GM19328 (cell line): ENCODE results near the gene SERPINA6.
"Not testable (repeated sequence)": the region's sequence is repeated elsewhere in the genome, so short reads cannot be mapped to it uniquely, and the experiment has no call there.

Experiments
- ATAC-seq: cut with Tn5 transposase; IDR thresholded peaks from one replicate; pipeline ENCODE4 v1.9.1; 2021; ENCODE audit warnings: mild to moderate bottlenecking, moderate library complexity; ENCODE audit not compliant: unreplicated experiment

SERPINA6 gene

DNA sequence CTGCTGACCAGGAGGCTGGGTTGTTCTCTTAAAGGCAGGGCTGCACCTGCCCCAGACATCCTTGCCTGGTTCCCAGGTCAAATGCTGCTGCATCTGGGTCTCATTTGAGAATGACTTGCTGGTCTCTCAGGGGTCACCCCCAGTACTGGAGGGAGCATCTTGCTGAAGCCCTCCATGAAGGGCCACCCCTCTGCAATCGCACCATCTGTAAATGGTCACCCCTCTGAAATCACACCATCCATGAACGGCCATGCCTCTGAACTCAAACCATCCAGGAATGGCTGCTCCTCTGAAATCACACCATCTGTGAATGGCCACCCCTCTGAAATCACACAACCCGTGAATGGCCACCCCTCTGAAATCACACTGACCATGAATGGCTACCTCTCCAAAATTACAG, 7.3 kb upstream of the SERPINA6 start:
- no peak for ATAC-seq

DNA sequence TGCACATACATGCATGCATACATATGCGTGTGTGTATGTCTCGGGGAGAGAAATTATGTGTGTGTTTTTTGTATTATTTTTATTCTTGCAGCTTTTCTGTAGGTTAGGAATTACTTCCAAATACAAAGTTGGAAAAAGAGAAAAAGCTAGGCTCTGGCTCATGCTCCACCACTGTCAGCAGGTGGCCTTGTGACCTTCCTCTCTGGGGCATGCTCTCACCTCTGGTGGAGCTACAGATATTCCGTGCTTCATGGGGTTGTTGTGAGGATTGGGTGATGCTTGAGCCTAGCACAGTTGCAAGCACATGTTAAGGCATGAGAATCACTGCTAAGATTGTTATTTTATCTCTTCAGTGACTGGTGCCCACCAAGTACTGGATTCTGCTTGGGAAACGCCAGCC, 6.7 kb upstream of the SERPINA6 start:
- no peak for ATAC-seq

DNA sequence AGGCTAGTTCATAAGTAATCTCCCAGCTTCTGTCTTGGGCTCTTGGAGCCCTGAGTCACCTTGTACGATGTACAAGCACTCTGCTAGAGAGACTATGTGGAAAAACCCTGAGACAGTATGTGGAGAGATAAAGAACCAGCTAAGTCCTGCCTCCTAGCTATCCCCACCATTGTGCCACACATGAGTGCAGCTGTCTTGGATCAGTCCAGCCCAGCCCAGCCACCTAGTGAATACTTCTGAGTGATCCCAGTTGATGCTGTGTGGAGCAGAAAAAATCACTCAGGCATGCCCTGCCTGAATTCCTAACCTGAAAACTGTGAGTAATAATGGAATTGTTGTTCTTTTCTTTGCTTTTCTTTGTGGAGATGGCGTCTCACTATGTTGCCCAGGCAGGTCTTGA, 5.1 kb upstream of the SERPINA6 start:
- no peak for ATAC-seq

DNA sequence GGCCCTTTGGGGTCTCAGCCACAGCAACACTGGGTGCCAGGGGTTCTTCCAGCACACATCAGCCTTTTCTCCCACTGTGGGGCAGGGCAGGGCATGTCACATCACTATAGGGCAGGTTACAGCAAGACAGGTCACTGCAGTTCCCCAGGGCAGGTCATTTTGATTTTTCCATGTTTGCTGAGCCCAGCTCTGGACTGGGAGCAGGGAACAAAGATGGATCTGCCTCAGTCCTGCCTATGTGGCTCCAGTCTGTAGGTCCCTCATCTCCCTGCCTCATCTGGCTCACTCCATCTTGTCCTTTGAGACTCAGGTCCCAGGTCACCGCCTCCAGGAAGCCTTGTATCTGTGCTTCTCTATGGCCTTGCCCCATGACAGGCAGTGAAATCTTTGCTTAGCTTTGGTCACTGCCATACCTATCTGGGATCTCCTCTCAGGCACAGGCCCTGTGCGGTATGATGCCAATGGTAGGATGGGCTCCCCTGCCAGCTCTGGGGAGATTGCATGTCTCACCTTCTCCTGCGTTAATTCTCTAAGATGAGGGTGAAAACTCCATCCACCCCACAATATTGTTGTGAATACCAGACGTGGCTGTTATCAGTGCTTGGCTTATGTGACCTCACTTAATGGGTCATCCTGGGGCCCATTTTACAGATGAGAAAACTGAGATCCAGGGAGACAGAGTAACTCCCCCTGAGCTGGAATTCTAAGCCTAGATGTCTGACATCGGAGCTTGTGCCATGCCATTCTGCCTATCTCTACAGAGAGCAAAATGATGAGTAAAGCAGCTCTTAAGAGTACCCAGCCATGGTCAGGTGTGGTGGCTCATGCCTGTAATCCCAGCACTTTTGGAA, 1.5 kb downstream of the SERPINA6 start:
- ATAC-seq = no peak

- no peak for ATAC-seq
These were observed 2.9 kb downstream of the SERPINA6 start for GRCh38 chr14:94320243-94320642.

- ATAC-seq = no peak
These were observed 5.9 kb downstream of the SERPINA6 start for GRCh38 chr14:94317259-94317658.

- no peak for ATAC-seq
These were observed 6.4 kb downstream of the SERPINA6 start for GRCh38 chr14:94316692-94317091.

- ATAC-seq = no peak
These were observed 8.2 kb downstream of the SERPINA6 start for GRCh38 chr14:94314890-94315289.

DNA sequence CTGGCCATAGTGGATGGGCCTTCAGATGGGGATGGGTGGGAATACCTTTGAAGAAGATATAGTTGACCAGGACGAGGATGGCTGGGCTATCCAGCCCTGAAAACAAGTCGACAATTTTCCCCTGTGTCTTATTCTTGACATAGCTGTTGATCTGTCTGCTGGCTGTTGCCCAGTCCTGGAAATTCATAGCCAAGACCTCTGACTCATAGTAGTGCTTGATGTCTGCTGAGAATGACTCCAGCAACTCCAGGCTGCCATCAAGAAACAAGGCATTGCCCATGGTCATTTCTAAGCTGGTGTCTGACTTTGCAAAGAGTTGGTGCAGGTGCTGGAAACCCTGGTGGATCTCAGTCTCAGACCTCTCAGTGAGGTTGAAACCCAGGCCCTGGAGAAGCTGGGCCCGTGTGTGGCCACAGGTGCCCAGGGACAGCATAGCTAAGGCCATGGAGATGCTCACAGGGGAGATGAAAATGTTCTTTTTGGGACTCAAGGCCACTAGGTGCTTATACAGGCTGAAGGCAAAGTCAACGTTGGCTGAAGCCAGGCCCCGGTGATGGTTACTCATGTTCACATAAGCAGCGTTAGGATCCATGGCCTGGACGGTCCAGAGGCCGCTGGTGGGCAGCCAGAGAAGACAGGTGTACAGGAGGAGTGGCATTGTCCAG, 9.0 kb downstream of the SERPINA6 start:
- no peak for ATAC-seq

DNA sequence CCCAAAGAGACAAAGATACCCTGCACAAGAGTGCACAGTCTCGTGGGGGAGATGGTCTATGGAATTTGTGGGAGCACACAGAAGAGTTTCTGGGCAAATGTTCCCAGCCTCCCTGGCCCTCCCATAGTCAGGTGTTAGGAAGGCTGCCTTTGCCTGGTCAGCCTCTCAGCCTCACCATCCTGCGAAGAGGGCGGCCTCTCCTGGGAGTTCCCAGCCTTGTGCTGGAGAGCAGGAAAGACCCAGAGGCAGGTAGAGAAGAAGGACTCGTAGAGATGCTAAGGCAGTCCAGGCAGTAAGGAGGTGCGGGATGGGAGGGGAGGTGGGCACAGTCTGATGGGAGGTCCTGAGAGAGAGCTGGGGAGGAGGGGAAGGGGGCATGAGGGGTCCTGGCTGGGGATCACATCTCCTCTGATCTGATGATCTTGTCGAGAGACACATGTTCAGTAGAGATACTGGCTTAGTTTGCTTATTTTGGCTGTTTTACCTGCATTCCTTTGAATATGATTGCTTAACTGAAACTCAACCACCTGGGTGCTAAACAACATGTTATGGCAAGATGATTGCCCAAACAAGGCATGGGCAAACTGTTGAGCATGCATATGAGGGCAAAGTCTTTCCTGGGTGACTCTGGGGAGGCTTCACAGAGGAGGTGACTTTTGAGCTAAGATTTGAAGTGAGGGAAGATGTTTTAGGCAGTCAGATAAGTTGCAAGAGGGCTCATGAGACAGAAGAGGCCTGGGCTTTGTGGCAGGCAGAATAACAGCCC, 10.5 kb downstream of the SERPINA6 start:
- ATAC-seq = no peak

DNA sequence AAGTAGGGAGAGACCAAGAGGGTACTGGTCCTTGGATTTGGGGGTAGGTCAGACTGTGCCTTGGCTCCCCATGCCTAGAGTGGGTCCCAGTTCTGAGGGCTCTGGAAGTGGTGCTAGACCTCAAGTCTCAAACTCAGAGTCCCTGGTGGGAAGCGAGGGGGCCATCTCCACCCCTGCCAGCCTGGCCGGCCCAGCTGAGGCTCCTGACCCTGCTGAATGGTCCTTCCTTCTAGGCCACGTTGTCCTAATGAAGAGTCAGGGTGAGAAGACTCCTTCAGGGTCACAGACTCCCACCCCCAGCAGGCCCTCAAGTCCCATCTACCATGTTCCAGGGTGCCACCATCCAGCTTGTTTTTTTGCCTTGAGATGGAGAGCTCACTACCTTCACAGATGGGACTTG, 12.9 kb downstream of the SERPINA6 start:
- no peak for ATAC-seq

GRCh38 chr14:94309721-94310120, 13.4 kb downstream of the SERPINA6 start:
- no peak for ATAC-seq

- ATAC-seq = no peak
These were observed 15.6 kb downstream of the SERPINA6 start for GRCh38 chr14:94307410-94307992.

DNA sequence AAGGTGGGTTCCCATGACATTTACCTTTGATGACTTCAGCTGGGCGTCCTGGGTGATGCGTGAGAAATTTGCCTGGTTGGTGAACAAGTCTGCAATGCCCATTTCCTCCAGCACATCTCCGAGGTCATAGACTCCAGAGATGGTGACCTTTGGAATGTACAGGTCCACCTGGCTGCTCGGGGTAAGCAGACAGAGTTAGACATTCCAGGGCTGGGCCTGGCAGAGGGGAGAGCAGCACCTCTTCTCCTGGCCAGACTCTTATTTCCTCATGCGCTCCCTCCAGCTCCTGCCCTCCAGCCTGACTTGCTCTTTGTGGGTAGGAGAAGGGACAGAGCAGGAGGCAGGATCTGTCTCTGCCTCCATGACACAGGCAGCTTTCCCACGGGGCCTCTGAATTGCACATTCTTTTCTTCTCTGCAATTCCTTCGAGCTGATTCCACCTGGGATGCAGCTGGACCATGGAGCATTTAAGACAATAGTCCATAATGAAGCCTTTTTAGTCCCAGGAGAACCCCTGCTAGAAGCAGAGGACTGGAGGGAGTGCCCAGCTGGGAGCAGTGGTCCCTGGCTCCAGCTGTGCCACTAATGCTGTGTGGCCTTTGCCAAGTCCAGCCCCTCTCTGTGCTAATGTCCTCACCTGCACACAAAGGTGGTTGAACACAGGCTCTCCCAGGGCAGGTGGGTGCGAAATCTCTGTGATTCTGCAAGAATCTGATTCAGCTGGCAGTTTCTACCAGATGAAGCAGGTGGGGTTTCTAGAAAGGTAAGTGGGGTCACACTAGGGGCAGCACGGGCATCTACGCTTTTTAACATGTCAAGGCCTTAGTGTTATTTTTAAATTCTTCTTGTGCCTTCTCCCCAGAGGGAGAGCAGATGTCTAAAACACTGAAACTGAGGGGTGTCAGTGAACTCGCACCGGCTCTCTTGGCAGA, 16.8 kb downstream of the SERPINA6 start:
- ATAC-seq = no peak

DNA sequence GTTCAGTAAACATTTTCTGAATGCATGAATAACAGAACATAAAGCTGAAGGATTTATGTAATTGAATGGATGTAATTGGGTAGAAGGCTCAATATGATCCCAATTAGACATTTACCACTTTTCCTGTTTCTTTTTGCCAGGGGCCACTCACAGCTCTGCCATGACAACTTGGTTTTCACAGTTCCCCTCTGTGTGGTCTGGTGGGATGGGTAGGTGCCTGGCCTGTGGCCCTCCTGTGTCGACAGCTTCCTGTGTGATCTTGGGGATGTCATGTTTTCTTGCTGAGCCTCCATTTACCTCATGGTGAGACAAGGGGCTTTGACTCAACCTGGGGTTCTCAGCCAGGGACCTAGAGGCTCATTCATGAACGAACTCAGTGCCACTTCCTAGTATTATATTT, 17.5 kb downstream of the SERPINA6 start:
- no peak for ATAC-seq

DNA sequence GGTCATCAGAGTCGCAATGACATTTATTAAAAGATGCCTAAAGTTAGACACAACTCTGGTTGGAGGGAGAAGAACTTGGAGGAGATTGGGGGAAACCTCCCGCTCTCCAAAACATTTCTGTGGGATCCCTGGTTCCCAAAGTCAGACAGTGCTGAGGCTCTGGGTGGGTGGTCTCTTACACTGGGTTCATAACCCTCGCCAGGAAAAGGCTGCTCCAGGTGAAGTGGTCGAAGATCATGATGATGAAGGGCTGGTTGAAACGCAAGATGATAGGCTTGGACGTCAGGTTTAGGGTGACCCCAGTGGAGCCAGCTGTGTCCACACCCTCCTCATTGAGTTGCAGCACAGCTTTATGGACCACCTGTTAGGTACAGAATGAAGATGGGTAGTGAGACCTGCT, 18.9 kb downstream of the SERPINA6 start:
- ATAC-seq = no peak

DNA sequence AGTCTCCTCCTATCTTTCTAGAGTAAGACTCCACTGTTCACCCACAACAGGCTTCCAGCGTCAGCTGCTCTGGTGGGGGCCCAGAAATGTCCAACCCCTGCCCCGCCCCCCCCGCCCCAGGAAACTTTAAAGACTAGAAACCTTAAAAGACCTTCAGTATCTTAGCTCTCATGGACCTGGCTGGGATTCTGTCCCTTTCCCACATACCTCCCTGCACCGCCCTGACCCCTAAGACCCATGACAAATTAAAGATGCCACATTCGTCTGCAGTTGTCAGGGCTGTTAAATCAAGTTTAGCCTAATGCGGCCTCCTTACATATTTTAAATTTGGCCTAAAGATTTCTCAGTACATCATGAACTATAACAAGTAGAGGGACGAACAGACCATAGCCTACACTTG, 20.0 kb downstream of the SERPINA6 start:
- ATAC-seq = no peak

DNA sequence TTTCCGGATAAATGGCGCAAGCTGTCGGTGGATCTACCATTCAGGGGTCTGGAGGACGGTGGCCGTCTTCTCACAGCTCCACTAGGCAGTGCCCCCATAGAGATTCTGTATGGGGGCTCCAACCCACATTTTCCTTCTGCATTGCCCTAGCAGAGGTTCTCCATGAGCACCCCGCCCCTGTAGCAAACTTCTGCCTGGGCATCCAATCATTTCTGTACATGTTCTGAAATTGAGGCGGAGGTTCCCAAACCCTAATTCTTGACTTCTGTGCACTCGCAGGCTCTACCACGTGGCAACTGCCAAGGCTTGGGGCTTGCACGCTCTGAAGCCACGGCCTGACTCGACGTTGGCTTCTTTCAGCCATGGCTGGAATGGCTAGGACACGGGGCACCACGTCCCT, 25.0 kb downstream of the SERPINA6 start:
- ATAC-seq = no peak

DNA sequence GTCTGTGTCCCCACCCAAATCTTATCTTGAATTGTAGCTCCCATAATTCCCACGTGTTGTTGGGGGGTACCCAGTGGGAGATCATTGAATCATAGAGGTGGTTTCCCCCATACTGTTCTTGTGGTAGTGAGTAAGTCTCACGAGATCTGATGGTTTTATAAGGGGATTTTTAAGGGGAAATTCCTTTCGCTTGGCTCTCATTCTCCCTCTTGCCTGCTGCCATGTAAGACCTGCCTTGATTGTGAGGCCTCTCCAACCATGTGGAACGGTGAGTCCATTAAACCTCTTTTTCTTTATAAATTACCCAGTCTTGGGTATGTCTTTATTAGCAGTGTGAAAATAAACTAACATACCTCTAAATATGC, 27.0 kb downstream of the SERPINA6 start:
- ATAC-seq = not testable (repeated sequence)
